ENCODE measurements around the gene GPN1.

- TF ChIP-seq CTCF (conservative IDR thresholded peaks at IDR 0.05; ENCODE audit: low read depth in 2 of 2) (no peak), EZH2 (IDR thresholded peaks at IDR 0.05; ENCODE audit: low read depth, unreplicated experiment) (no peak), NANOG (IDR thresholded peaks at IDR 0.05; ENCODE audit: borderline replicate concordance) (no peak), POLR2AphosphoS5 (IDR thresholded peaks at IDR 0.05; ENCODE audit: low read depth) (no peak), JUNB (IDR thresholded peaks at IDR 0.05; ENCODE audit: unreplicated experiment) (no peak), CREB1 (CRISPR knock-in tag; IDR thresholded peaks at IDR 0.05; ENCODE audit: low read depth) (no peak)
Measured at GRCh38 chr2:27671235-27671634, 42.4 kb downstream of the GPN1 start.

Data from GM23338 (cell line).